Neutrophil (primary cell): ENCODE measurements around the gene ACHE.

Experiments used
- H3K27ac ChIP-seq: fragments of 200-600 bp; sonication (generic); 2 replicates; pipeline ENCODE4 v1.5.1; 2016; ENCODE audit warnings: mild to moderate bottlenecking, moderate library complexity
- H3K27me3 ChIP-seq: fragments of 200-600 bp; sonication (generic); 2 replicates; pipeline ENCODE4 v1.6.0; 2016; ENCODE audit warnings: mild to moderate bottlenecking
- H3K36me3 ChIP-seq: fragments of 200-600 bp; sonication (generic); 2 replicates; pipeline ENCODE4 v1.5.1; 2017
- H3K4me1 ChIP-seq, 2 experiments: fragments of 200-600 bp in 1 of 2; sonication (generic) in 1 of 2; 1 replicate in 1 of 2; 2 replicates in 1 of 2; pipeline versions ENCODE4 v1.5.1 to v1.6.1; 2013 to 2016; ENCODE audit warnings: low read depth in 1 of 2, low read length in 1 of 2, mild to moderate bottlenecking in 1 of 2, moderate library complexity in 1 of 2; ENCODE audit not compliant: control insufficient read depth in 1 of 2, insufficient read depth in 1 of 2
- H3K4me3 ChIP-seq, 2 experiments: fragments of 200-600 bp in 1 of 2; sonication (generic) in 1 of 2; 1 replicate in 1 of 2; 2 replicates in 1 of 2; pipeline ENCODE4 v1.5.1; 2013 to 2016; ENCODE audit warnings: low read depth in 1 of 2, low read length in 1 of 2, mild to moderate bottlenecking in 1 of 2, moderate library complexity in 1 of 2
- H3K9me3 ChIP-seq: fragments of 200-600 bp; sonication (generic); 2 replicates; pipeline ENCODE4 v1.5.1; 2016
- TF ChIP-seq, protein P1 (sequence below): fragments of 200-600 bp; sonication (generic); IDR thresholded peaks from 2 replicates; pipeline ENCODE4 v1.5.1; 2016; ENCODE audit warnings: antibody characterized with exemption

Gene ACHE

DNA sequence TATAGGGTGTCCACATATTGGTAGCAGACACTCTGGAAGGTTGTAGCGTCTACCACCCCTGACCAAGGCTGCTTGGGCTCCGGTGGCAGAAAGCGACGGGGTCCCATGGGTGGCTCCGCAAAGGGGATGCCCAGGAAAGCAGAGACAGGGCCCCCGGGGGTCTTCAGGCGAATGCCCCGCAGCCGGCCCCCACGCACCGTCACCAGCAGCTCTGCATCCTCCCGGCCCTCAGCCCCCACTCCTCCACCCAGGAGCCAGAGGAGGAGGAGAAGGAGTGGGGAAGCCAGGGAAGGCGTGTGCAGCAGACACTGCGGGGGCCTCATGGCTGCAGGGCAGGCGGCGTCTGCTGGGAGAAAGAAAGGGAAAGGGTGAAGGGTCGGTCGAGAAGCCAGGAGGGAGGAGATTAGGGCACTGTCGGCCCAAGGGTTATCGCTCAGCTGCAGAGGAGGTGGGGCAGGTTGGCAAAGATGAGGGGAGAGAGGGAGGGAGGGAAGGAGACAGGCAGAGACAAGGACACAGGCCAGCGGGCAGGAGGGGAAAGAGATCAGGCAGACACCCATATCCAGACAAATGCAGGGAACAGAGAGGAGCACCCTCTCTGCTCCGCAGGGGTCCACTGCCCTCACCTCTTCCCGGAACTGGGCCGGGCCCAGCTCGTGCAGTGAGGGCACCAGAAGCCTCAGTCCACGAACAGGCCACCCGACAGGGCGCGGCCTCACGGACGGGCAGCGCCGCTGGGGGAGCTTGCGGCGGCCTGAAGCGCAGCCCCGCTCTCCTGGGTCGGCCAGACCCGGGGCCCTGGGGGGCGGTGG, 1.6 kb downstream of the ACHE start:
- Histone ChIP-seq H3K36me3 (no peaks in the 10 kb centered on the region), H3K4me1 (peaks cover 28 to 50% of the 10 kb centered on the region in 2 experiments), H3K9me3 (no peaks in the 10 kb centered on the region), H3K27ac (no peak overlapping the region), H3K4me3 (no peak overlapping the region), H3K27me3 (peaks cover 93% of the 10 kb centered on the region)
- TF ChIP-seq, protein P1, sequence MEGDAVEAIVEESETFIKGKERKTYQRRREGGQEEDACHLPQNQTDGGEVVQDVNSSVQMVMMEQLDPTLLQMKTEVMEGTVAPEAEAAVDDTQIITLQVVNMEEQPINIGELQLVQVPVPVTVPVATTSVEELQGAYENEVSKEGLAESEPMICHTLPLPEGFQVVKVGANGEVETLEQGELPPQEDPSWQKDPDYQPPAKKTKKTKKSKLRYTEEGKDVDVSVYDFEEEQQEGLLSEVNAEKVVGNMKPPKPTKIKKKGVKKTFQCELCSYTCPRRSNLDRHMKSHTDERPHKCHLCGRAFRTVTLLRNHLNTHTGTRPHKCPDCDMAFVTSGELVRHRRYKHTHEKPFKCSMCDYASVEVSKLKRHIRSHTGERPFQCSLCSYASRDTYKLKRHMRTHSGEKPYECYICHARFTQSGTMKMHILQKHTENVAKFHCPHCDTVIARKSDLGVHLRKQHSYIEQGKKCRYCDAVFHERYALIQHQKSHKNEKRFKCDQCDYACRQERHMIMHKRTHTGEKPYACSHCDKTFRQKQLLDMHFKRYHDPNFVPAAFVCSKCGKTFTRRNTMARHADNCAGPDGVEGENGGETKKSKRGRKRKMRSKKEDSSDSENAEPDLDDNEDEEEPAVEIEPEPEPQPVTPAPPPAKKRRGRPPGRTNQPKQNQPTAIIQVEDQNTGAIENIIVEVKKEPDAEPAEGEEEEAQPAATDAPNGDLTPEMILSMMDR: no peak

DNA sequence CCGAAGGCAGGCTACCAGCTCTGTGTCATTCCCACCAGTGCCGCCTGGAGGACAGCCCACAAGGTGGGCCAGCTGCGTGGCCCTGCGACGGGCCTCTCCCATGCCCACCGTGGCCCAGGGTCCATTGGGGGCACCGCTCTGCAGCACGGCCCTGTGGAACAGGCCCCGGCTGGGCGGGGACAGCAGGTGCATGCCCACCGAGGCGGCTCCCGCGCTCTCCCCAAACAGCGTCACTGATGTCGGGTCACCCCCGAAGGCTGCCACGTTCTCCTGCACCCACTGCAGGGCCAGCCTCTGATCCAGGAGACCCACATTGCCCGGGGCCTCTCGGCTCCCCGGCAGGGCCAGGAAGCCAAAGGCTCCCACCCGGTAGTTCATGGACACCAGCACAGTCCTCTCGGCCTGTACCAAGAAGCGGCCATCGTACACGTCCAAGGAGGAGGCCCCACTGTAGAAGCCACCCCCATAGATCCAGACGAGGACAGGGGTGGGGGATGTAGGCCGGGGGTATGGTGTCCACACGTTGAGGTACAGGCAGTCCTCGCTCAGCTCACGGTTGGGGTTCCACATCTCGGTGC, 2.3 kb downstream of the ACHE start:
- no peaks in the 10 kb centered on the region for H3K9me3 ChIP-seq
- no peaks in the 10 kb centered on the region for H3K36me3 ChIP-seq
- H3K27me3 ChIP-seq: peaks cover 86% of the 10 kb centered on the region
- H3K4me1 ChIP-seq: peaks cover 35 to 57% of the 10 kb centered on the region in 2 experiments
- TF ChIP-seq, protein P1: no peak
- H3K4me3 ChIP-seq: no peak overlapping the region
- no peak overlapping the region for H3K27ac ChIP-seq

DNA sequence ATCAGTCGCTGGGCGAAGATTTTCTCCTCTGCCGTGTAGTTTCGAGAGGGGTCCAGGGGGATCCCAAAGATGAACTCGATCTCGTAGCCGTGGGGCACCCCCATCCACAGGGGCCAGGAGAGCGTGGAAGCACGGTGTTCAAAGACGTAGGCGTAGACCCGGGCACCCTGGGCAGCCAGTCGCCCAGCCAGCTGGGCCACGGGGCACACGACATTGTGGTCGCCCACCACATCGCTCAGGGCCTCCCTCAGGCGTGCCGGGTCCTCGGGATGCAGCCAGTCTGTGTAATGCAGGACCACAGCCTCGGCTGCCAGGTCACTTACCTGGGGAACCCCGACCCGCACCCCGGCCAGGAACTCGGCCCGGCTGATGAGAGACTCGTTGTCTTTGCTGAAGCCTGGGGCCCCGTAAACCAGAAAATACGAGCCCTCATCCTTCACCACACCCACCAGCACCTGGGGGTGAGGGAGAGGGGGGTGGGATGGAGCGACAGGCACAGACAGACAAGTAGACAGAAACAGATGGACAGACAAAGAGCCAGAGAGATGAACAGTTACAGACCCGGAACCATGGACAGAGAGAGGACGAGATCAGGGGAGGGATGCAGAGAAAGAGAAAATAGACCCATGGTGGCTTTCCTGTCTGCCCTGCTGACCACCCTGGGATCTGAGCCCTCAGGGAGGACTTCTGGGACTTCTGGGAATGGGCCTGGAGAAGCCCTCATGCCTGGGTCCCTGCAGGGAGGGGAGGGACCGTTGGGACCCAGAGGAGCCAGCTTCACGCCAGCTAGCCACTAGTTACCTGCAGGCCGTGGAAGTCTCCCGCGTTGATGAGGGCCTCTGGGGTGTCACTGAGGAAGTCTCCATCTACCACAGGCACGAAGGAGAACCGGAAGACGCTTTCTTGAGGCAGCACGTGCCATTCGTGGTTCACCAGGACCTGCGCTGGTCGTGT, 3.0 kb downstream of the ACHE start:
- no peaks in the 10 kb centered on the region for H3K9me3 ChIP-seq
- TF ChIP-seq, protein P1: no peak
- H3K4me3 ChIP-seq: no peak overlapping the region
- peaks cover 43 to 64% of the 10 kb centered on the region in 2 experiments for H3K4me1 ChIP-seq
- peaks cover 4% of the 10 kb centered on the region for H3K36me3 ChIP-seq
- H3K27ac ChIP-seq: no peak overlapping the region
- H3K27me3 ChIP-seq: peaks cover 79% of the 10 kb centered on the region

DNA sequence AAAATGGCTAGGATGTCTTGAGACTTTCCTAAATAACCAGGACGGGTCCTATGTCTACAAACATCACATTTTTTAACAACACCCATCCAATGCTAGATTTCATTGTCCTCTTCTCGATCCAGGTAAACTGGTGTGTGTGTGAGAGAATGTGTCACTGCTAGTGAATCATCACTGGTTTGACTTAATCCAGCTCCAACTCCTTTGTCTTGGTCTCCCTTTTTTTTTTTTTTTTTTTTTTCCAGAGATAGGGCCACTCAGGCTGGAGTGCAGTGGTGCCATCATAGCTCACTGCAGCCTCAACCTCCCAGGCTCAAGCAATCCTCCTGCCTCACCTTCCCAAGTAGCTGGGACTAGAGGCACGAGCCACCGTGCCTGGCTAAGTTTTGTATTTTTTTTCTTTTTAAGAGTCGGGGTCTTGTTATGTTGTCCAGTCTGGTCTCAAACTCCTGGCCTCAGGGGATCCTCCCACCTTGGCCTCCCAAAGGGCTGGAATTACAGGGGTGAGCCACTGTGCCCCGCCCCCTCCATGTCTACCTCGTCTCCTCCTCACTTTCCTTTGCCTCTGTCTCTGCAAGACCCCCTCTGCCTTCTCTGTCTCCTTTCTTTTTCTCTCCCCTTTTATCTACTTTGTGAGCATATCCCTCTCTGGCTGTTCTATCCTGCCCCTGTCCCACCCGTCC, 4.0 kb downstream of the ACHE start:
- Histone ChIP-seq H3K9me3 (no peaks in the 10 kb centered on the region), H3K27ac (no peak overlapping the region), H3K4me1 (peaks cover 52 to 69% of the 10 kb centered on the region in 2 experiments), H3K4me3 (no peak overlapping the region), H3K27me3 (peaks cover 69% of the 10 kb centered on the region), H3K36me3 (peaks cover 8% of the 10 kb centered on the region)
- TF ChIP-seq, protein P1: no peak
